Mucosa of rectum (tissue), 2 donors: Measurements from ENCODE around the gene CENPP.
A peak's percentile ranks its signal among the peaks of the same experiment; 100 is the strongest.

Experiments used
- H3K27ac ChIP-seq, 2 donors: one replicate each; pipeline ENCODE4 v1.7.0; 2013; ENCODE audit warnings: inconsistent platforms in 2 of 2, low read depth in 2 of 2, low read length in 2 of 2
- H3K27me3 ChIP-seq, 2 donors: one replicate each; pipeline ENCODE4 v1.7.0; 2013; ENCODE audit warnings: low read length in 2 of 2; ENCODE audit not compliant: control insufficient read depth in 2 of 2, insufficient read depth in 2 of 2
- H3K36me3 ChIP-seq, 2 donors: one replicate each; pipeline ENCODE4 v1.7.0; 2013; ENCODE audit warnings: low read length in 2 of 2; ENCODE audit not compliant: control insufficient read depth in 2 of 2, insufficient read depth in 2 of 2
- H3K4me1 ChIP-seq, 2 donors: one replicate each; pipeline ENCODE4 v1.7.0; 2013; ENCODE audit warnings: low read length in 2 of 2, mild to moderate bottlenecking in 1 of 2; ENCODE audit not compliant: control insufficient read depth in 2 of 2, insufficient read depth in 2 of 2
- H3K4me3 ChIP-seq, 2 donors: one replicate each; pipeline ENCODE4 v1.7.0; 2013; ENCODE audit warnings: low read length in 2 of 2
- H3K9ac ChIP-seq, 2 donors: one replicate each; pipeline ENCODE4 v1.7.0; 2013; ENCODE audit warnings: low read length in 2 of 2, low read depth in 1 of 2, mild to moderate bottlenecking in 1 of 2
- H3K9me3 ChIP-seq, 2 donors: one replicate each; pipeline ENCODE4 v1.7.0; 2013; ENCODE audit warnings: low read length in 2 of 2; ENCODE audit not compliant: control insufficient read depth in 2 of 2
- donor health status: healthy.
- donor health status: Normal muscosa, but diverticular disease.

The CENPP gene

GRCh38 chr9:92664394-92665152 lies 338.8 kb downstream of the CENPP start:
- no peaks in the 10 kb centered on the region for H3K27me3 ChIP-seq
- peaks cover 4 to 7% of the 10 kb centered on the region in 2 donors for H3K4me1 ChIP-seq
- peaks cover 0 to 9% of the 10 kb centered on the region in 2 donors for H3K36me3 ChIP-seq
- H3K4me3 ChIP-seq = no peak overlapping the region
- no peak overlapping the region for H3K9ac ChIP-seq
- no peaks in the 10 kb centered on the region for H3K9me3 ChIP-seq
- H3K27ac ChIP-seq = no peak overlapping the region

- Histone ChIP-seq H3K36me3 (peaks cover 2 to 9% of the 10 kb centered on the region in 2 donors), H3K9me3 (no peaks in the 10 kb centered on the region), H3K9ac (no peak overlapping the region), H3K4me1 (peaks cover 4 to 7% of the 10 kb centered on the region in 2 donors), H3K27ac (no peak overlapping the region), H3K4me3 (no peak overlapping the region), H3K27me3 (no peaks in the 10 kb centered on the region)
Measured at GRCh38 chr9:92665836-92666235, 340.1 kb downstream of the CENPP start.

- Histone ChIP-seq H3K4me1 (peaks cover 4 to 9% of the 10 kb centered on the region in 2 donors), H3K9ac (no peak overlapping the region), H3K36me3 (peaks cover 2 to 9% of the 10 kb centered on the region in 2 donors), H3K4me3 (no peak overlapping the region), H3K27me3 (no peaks in the 10 kb centered on the region), H3K9me3 (no peaks in the 10 kb centered on the region), H3K27ac (no peak overlapping the region)
Measured at GRCh38 chr9:92666236-92666635, 340.5 kb downstream of the CENPP start.

- Histone ChIP-seq H3K9me3 (no peaks in the 10 kb centered on the region), H3K27me3 (no peaks in the 10 kb centered on the region), H3K4me3 (no peak overlapping the region), H3K4me1 (peaks cover 4 to 11% of the 10 kb centered on the region in 2 donors), H3K9ac (no peak overlapping the region), H3K36me3 (peaks cover 2 to 9% of the 10 kb centered on the region in 2 donors), H3K27ac (no peak overlapping the region)
Measured at GRCh38 chr9:92666912-92667532, 341.3 kb downstream of the CENPP start.

- Histone ChIP-seq H3K9ac (peak overlapping the region; percentile 61 to 73), H3K27ac (peak overlapping the region; percentile 36 to 74), H3K4me1 (peaks cover 4 to 11% of the 10 kb centered on the region in 2 donors), H3K27me3 (no peaks in the 10 kb centered on the region), H3K9me3 (no peaks in the 10 kb centered on the region), H3K36me3 (peaks cover 2 to 7% of the 10 kb centered on the region in 2 donors), H3K4me3 (peak overlapping the region; percentile 96 to 100)
Measured at GRCh38 chr9:92668746-92669526, 343.2 kb downstream of the CENPP start.

GRCh38 chr9:92669527-92669889 lies 343.8 kb downstream of the CENPP start:
- Histone ChIP-seq H3K27me3 (no peaks in the 10 kb centered on the region), H3K36me3 (peaks cover 2 to 7% of the 10 kb centered on the region in 2 donors), H3K4me3 (peak overlapping the region; percentile 96 to 100), H3K4me1 (peaks cover 4 to 11% of the 10 kb centered on the region in 2 donors), H3K9me3 (no peaks in the 10 kb centered on the region), H3K27ac (peak overlapping the region; percentile 36 to 74), H3K9ac (peak overlapping the region; percentile 61 to 73)
